IMR-90 (cell line): ENCODE results near the gene LLCFC1. TPM values are rescaled to one million over a fixed set of nuclear protein-coding genes. Genes with fewer than 3 reads are reported as not detected.

Experiments used
- ATAC-seq: fragments of 200-7000 bp; cut with Tn5 transposase; 2 replicates; pipeline ENCODE4 v1.9.1; 2020; ENCODE audit warnings: low read depth, mild to moderate bottlenecking, moderate library complexity
- Bru-seq: library from RNA; stranded (reverse); fragments of 400-500 nt; gene quantifications from one replicate; lab custom pipeline; 2021; lab: Mats Ljungman, UMichigan
- BruChase-seq, 2 experiments: library from RNA; stranded (reverse); fragments of 400-500 nt; gene quantifications; one replicate each; lab custom pipeline; 2021; lab: Mats Ljungman, UMichigan
- BruUV-seq: library from RNA; stranded (reverse); fragments of 400-500 nt; replicated peaks from 2 replicates; lab custom pipeline; 2021; lab: Mats Ljungman, UMichigan
- CTCF ChIA-PET: fragments of 300-600 bp; formaldehyde crosslinking; extraction: SDS; loops from one replicate; lab custom pipeline; 2021; ENCODE audit warnings: antibody characterized with exemption; lab: Yijun Ruan, JAX
- POLR2A ChIA-PET: fragments of 300-600 bp; sonication (Branson Sonifier 250); formaldehyde crosslinking; loops from one replicate; lab custom pipeline; 2022; ENCODE audit warnings: antibody characterized with exemption; ENCODE audit not compliant: unreplicated experiment; lab: Charles Lee
- DNase-seq: peaks from one replicate; pipeline ENCODE4 v3.0.0; 2013
- H2AFZ ChIP-seq: replicated peaks from 2 replicates; pipeline ENCODE3; 2013; ENCODE audit warnings: low read length, mild to moderate bottlenecking; ENCODE audit not compliant: poor library complexity
- H2AK5ac ChIP-seq: 2 replicates; pipeline ENCODE4 v1.6.1; 2013; ENCODE audit warnings: low read depth, low read length, inconsistent platforms
- H2AK9ac ChIP-seq: replicated peaks from 2 replicates; pipeline ENCODE3; 2013; ENCODE audit warnings: mild to moderate bottlenecking, low read depth, low read length, moderate library complexity; ENCODE audit not compliant: poor library complexity
- H2BK120ac ChIP-seq: 2 replicates; pipeline ENCODE4 v1.6.1; 2013; ENCODE audit warnings: low read depth, low read length, inconsistent platforms
- H2BK15ac ChIP-seq: 3 replicates; pipeline ENCODE4 v1.6.1; 2013; ENCODE audit warnings: low read depth, low read length, inconsistent platforms
- H2BK20ac ChIP-seq: 2 replicates; pipeline ENCODE4 v1.6.1; 2013; ENCODE audit warnings: low read depth, mild to moderate bottlenecking, inconsistent platforms, low read length, moderate library complexity
- H2BK5ac ChIP-seq: 2 replicates; pipeline ENCODE4 v1.6.1; 2013; ENCODE audit warnings: mild to moderate bottlenecking, low read depth, low read length, inconsistent platforms; ENCODE audit not compliant: poor library complexity, severe bottlenecking
- H3K14ac ChIP-seq: replicated peaks from 2 replicates; pipeline ENCODE4 v1.6.1; 2013; ENCODE audit warnings: low read depth, low read length, inconsistent platforms
- H3K18ac ChIP-seq: 2 replicates; pipeline ENCODE4 v1.6.1; 2013; ENCODE audit warnings: low read depth, low read length, control low read depth
- H3K23ac ChIP-seq: 2 replicates; pipeline ENCODE4 v1.6.1; 2013; ENCODE audit warnings: low read depth, low read length, inconsistent platforms
- H3K27ac ChIP-seq: 2 replicates; pipeline ENCODE4 v1.5.1; 2013; ENCODE audit warnings: mild to moderate bottlenecking, control low read depth, low read length; ENCODE audit not compliant: insufficient read depth
- H3K27me3 ChIP-seq: 2 replicates; pipeline ENCODE4 v1.6.1; 2013; ENCODE audit warnings: low read length; ENCODE audit not compliant: control insufficient read depth, insufficient read depth
- H3K36me3 ChIP-seq: 2 replicates; pipeline ENCODE4 v1.6.1; 2013; ENCODE audit warnings: low read length, mixed read lengths; ENCODE audit not compliant: control insufficient read depth, insufficient read depth
- H3K4ac ChIP-seq: 2 replicates; pipeline ENCODE4 v1.6.1; 2013; ENCODE audit warnings: low read depth, low read length, inconsistent platforms
- H3K4me1 ChIP-seq: 2 replicates; pipeline ENCODE4 v1.6.1; 2013; ENCODE audit warnings: low read length, mixed read lengths; ENCODE audit not compliant: control insufficient read depth, insufficient read depth
- H3K4me2 ChIP-seq: 2 replicates; pipeline ENCODE4 v1.6.1; 2013; ENCODE audit warnings: low read depth, mild to moderate bottlenecking, control low read depth, low read length, moderate library complexity
- H3K4me3 ChIP-seq: 2 replicates; pipeline ENCODE4 v1.5.1; 2013; ENCODE audit warnings: low read depth, mild to moderate bottlenecking, control low read depth, low read length, moderate library complexity; ENCODE audit not compliant: insufficient read depth
- H3K56ac ChIP-seq: 2 replicates; pipeline ENCODE4 v1.6.1; 2013; ENCODE audit warnings: low read length, inconsistent platforms; ENCODE audit not compliant: insufficient read depth; ENCODE audit errors: extremely low read depth
- H3K79me1 ChIP-seq, 2 experiments: 2 replicates each; pipeline ENCODE4 v1.6.1; 2013; ENCODE audit warnings: low read length in 2 of 2, inconsistent platforms in 1 of 2, low read depth in 1 of 2
- H3K9ac ChIP-seq: 2 replicates; pipeline ENCODE4 v1.6.1; 2013; ENCODE audit warnings: low read depth, low read length, control low read depth
- H3K9me1 ChIP-seq: 2 replicates; pipeline ENCODE4 v1.6.1; 2013; ENCODE audit warnings: low read length, inconsistent platforms; ENCODE audit not compliant: insufficient read depth
- H3K9me3 ChIP-seq: 2 replicates; pipeline ENCODE4 v1.6.1; 2013; ENCODE audit warnings: low read length; ENCODE audit not compliant: control insufficient read depth, insufficient read depth
- H4K20me1 ChIP-seq: 2 replicates; pipeline ENCODE4 v1.6.1; 2013; ENCODE audit warnings: low read length, inconsistent platforms; ENCODE audit not compliant: insufficient read depth
- H4K5ac ChIP-seq: 2 replicates; pipeline ENCODE4 v1.6.1; 2013; ENCODE audit warnings: mild to moderate bottlenecking, low read depth, low read length, control low read depth
- H4K8ac ChIP-seq, 2 experiments: 2 replicates each; pipeline ENCODE4 v1.6.1; 2013; ENCODE audit warnings: low read depth in 2 of 2, low read length in 2 of 2, control low read depth in 1 of 2, inconsistent platforms in 1 of 2
- H4K91ac ChIP-seq: 2 replicates; pipeline ENCODE4 v1.6.1; 2013; ENCODE audit warnings: low read depth, low read length, inconsistent platforms; ENCODE audit not compliant: insufficient read depth
- BHLHE40 ChIP-seq: fragments of 150-350 bp; IDR thresholded peaks from 2 replicates; pipeline ENCODE4 v1.6.1; 2016; ENCODE audit warnings: mild to moderate bottlenecking, low read depth, low read length
- CHD1 ChIP-seq: IDR thresholded peaks from 2 replicates; pipeline ENCODE4 v1.6.1; 2012; ENCODE audit warnings: low read depth, low read length, improper control_type of control experiment
- ELK1 ChIP-seq: fragments of 150-350 bp; IDR thresholded peaks from 2 replicates; pipeline ENCODE4 v1.6.1; 2016; ENCODE audit warnings: low read depth, mild to moderate bottlenecking, low read length, moderate library complexity, borderline replicate concordance
- FOS ChIP-seq: fragments of 150-350 bp; IDR thresholded peaks from 2 replicates; pipeline ENCODE4 v1.6.1; 2016; ENCODE audit warnings: low read depth, low read length
- MAFK ChIP-seq: IDR thresholded peaks from 2 replicates; pipeline ENCODE4 v1.6.1; 2012; ENCODE audit warnings: low read depth, low read length, improper control_type of control experiment
- MAZ ChIP-seq: IDR thresholded peaks from 2 replicates; pipeline ENCODE4 v1.6.1; 2012; ENCODE audit warnings: low read depth, mild to moderate bottlenecking, low read length, improper control_type of control experiment, moderate library complexity, borderline replicate concordance
- MXI1 ChIP-seq: IDR thresholded peaks from 2 replicates; pipeline ENCODE4 v1.6.1; 2012; ENCODE audit warnings: low read depth, mild to moderate bottlenecking, low read length, moderate library complexity, borderline replicate concordance
- NFE2L2 ChIP-seq: fragments of 150-350 bp; IDR thresholded peaks from 2 replicates; pipeline ENCODE4 v1.6.1; 2016; ENCODE audit warnings: low read depth, mild to moderate bottlenecking, low read length
- POLR2A ChIP-seq: IDR thresholded peaks from 2 replicates; pipeline ENCODE4 v1.6.1; 2012; ENCODE audit warnings: mild to moderate bottlenecking, low read depth, low read length
- RAD21 ChIP-seq: IDR thresholded peaks from 2 replicates; pipeline ENCODE4 v1.6.1; 2012; ENCODE audit warnings: low read length, improper control_type of control experiment
- RCOR1 ChIP-seq: IDR thresholded peaks from 2 replicates; pipeline ENCODE4 v1.6.1; 2012; ENCODE audit warnings: mild to moderate bottlenecking, low read length, improper control_type of control experiment; ENCODE audit not compliant: insufficient replicate concordance
- RFX5 ChIP-seq: IDR thresholded peaks from 2 replicates; pipeline ENCODE4 v1.8.0; 2012; ENCODE audit warnings: low read depth, mild to moderate bottlenecking, low read length, moderate library complexity
- SMC3 ChIP-seq: fragments of 150-350 bp; IDR thresholded peaks from 2 replicates; pipeline ENCODE4 v1.6.1; 2016; ENCODE audit warnings: low read depth, mild to moderate bottlenecking, antibody characterized with exemption, low read length, moderate library complexity
- USF2 ChIP-seq: fragments of 150-350 bp; IDR thresholded peaks from 2 replicates; pipeline ENCODE4 v1.6.1; 2017; ENCODE audit warnings: mild to moderate bottlenecking, antibody characterized with exemption, low read length, low read depth
- WGBS, 2 experiments: methylation state at CpG; one replicate each; pipeline versions ENCODE4 v1.1.5 to v1.1.7; 2013; ENCODE audit warnings: missing lambda C conversion rate in 2 of 2; ENCODE audit not compliant: insufficient read length in 1 of 2; ENCODE audit errors: extremely low coverage in 2 of 2; 5-methylcytosine and 5-hydroxymethylcytosine counted together
- dilution Hi-C: fragments of 300-500 bp; cut with HindIII; formaldehyde crosslinking; loops from one replicate; pipeline ENCODE4 v1.14.3; 2018; ENCODE audit warnings: low sequenced_read_pairs; ENCODE audit not compliant: unreplicated experiment
- in situ Hi-C: fragments of 300-500 bp; cut with MboI; formaldehyde crosslinking; loops from 3 replicates; pipeline ENCODE4 v1.14.3; 2019; ENCODE audit warnings: low sequenced_read_pairs, inconsistent platforms, mixed read lengths
- intact Hi-C: fragments of 100-400 bp; cut with micrococcal nuclease; formaldehyde crosslinking; loops from 2 replicates; pipeline ENCODE4 v1.10.0; 2022
- long read RNA-seq: library from polyadenylated mRNA; unstranded; transcript quantifications from one replicate; pipeline ENCODE4 v2.0.0, GENCODE V29; 2021; ENCODE audit not compliant: unreplicated experiment
- polyA plus RNA-seq, 3 experiments: library from polyadenylated mRNA; depleted of rRNA; stranded (reverse); fragments of >200 nt; gene quantifications; 2 replicates each; pipeline ENCODE4 v1.2.3, GENCODE V29; 2012; ENCODE audit warnings: low replicate concordance in 1 of 3
- total RNA-seq: library from RNA; depleted of rRNA; stranded (reverse); fragments of >200 nt; gene quantifications from 2 replicates; pipeline ENCODE4 v1.2.3, GENCODE V29; 2012; rRNA removed
- TF ChIP-seq, protein P1 (sequence below): conservative IDR thresholded peaks from 2 replicates; pipeline ENCODE4 v1.5.1; 2012; ENCODE audit warnings: mild to moderate bottlenecking, low read depth, low read length, improper control_type of control experiment

The LLCFC1 gene
- total RNA-seq (not detected in 2 replicates), polyA plus RNA-seq (2012; rRNA removed) (not detected in 2 replicates), Bru-seq, nascent RNA (not detected), BruChase-seq, experiment 1, labeled RNA remaining after a 6-hour chase (not detected), BruChase-seq, experiment 2, labeled RNA remaining after a 2-hour chase (not detected)
- polyA plus RNA-seq (2012; cell fraction: cytosol; rRNA removed) = not detected in 2 replicates
- polyA plus RNA-seq (2012; cell fraction: nucleus; rRNA removed; ENCODE audit: low replicate concordance) = not detected in 2 replicates
- long read RNA-seq = 0 reads

- no peak within 1 kb of the TSS for H3K4ac ChIP-seq
- WGBS, 2 experiments = no CpG with 5 or more reads among the region's 10 CpGs
- no peak within 1 kb of the TSS for H3K23ac ChIP-seq
- no peak for DNase-seq
- H4K91ac ChIP-seq = no peak within 1 kb of the TSS
- intact Hi-C loops = no loop called here
- H3K4me2 ChIP-seq = no peak within 1 kb of the TSS
- H3K9me3 ChIP-seq = peaks cover 10% of the 10 kb centered on the region; the same call in 1 of the 2 replicates
- no peaks in the 10 kb centered on the region for H3K9me1 ChIP-seq
- H3K14ac ChIP-seq = no peak within 1 kb of the TSS
- dilution Hi-C loops = no loop called here
- no peak within 1 kb of the TSS for H3K56ac ChIP-seq
- no peak within 1 kb of the TSS for H2AFZ ChIP-seq
- no peak within 1 kb of the TSS for H2BK15ac ChIP-seq
- H3K18ac ChIP-seq = no peak within 1 kb of the TSS
- no peak within 1 kb of the TSS for H4K8ac ChIP-seq
- no peaks in the 10 kb centered on the region for H3K79me1 ChIP-seq
- POLR2A ChIA-PET = no interaction called here
- no peak within 1 kb of the TSS for H3K9ac ChIP-seq
- H2BK5ac ChIP-seq = no peak within 1 kb of the TSS
- no peak within 1 kb of the TSS for H2AK5ac ChIP-seq
- no TSS peak for BruUV-seq
- no peak within 1 kb of the TSS for H2AK9ac ChIP-seq
- no peaks in the 10 kb centered on the region for H4K20me1 ChIP-seq
- no peaks in the 10 kb centered on the region for H3K4me1 ChIP-seq
- in situ Hi-C loops = no loop called here
- H3K27ac ChIP-seq = no peak within 1 kb of the TSS
- no peak within 1 kb of the TSS for H3K4me3 ChIP-seq
- H3K27me3 ChIP-seq = no peaks in the 10 kb centered on the region
- no peak within 1 kb of the TSS for H4K5ac ChIP-seq
- H2BK20ac ChIP-seq = no peak within 1 kb of the TSS
- CTCF ChIA-PET = no interaction called here
- ATAC-seq = no peak
- H3K36me3 ChIP-seq = no peaks in the 10 kb centered on the region
- no peak within 1 kb of the TSS for H2BK120ac ChIP-seq
- TF ChIP-seq CHD1 (no peak), NFE2L2 (no peak), RCOR1 (no peak), BHLHE40 (no peak), POLR2A (no peak), RFX5 (no peak), MAFK (no peak), ELK1 (no peak), MAZ (no peak), MXI1 (no peak), USF2 (no peak), SMC3 (no peak), FOS (no peak), RAD21 (no peak)
- TF ChIP-seq, protein P1, sequence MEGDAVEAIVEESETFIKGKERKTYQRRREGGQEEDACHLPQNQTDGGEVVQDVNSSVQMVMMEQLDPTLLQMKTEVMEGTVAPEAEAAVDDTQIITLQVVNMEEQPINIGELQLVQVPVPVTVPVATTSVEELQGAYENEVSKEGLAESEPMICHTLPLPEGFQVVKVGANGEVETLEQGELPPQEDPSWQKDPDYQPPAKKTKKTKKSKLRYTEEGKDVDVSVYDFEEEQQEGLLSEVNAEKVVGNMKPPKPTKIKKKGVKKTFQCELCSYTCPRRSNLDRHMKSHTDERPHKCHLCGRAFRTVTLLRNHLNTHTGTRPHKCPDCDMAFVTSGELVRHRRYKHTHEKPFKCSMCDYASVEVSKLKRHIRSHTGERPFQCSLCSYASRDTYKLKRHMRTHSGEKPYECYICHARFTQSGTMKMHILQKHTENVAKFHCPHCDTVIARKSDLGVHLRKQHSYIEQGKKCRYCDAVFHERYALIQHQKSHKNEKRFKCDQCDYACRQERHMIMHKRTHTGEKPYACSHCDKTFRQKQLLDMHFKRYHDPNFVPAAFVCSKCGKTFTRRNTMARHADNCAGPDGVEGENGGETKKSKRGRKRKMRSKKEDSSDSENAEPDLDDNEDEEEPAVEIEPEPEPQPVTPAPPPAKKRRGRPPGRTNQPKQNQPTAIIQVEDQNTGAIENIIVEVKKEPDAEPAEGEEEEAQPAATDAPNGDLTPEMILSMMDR = no peak
Observed at GRCh38 chr7:142939226-142939910, at the start of gene LLCFC1. Gene LLCFC1, plus strand, starts transcription at chr7:142939484. Its CDS starts 138 bp downstream, at chr7:142939622.
